Trophoblast cell (in vitro differentiated cells and primary cell): ENCODE data around the gene ZXDC.

ENCODE experiments used
- DNase-seq, 2 donors: peaks; one replicate each; pipeline ENCODE4 v3.0.0-alpha.2; 2016
- H2AFZ ChIP-seq: 2 replicates; pipeline ENCODE4 v1.6.1; 2013; ENCODE audit warnings: low read length, moderate library complexity, mild to moderate bottlenecking; ENCODE audit not compliant: insufficient read depth, poor library complexity
- H2AK5ac ChIP-seq: 2 replicates; pipeline ENCODE4 v1.6.1; 2013; ENCODE audit warnings: mild to moderate bottlenecking, low read length
- H2BK120ac ChIP-seq: 2 replicates; pipeline ENCODE4 v1.6.1; 2013; ENCODE audit warnings: low read length, mild to moderate bottlenecking, moderate library complexity; ENCODE audit not compliant: insufficient read depth, poor library complexity
- H2BK12ac ChIP-seq: 2 replicates; pipeline ENCODE4 v1.6.1; 2013; ENCODE audit warnings: mild to moderate bottlenecking, low read length, moderate library complexity
- H2BK5ac ChIP-seq: 2 replicates; pipeline ENCODE4 v1.6.1; 2013; ENCODE audit warnings: low read length, low read depth, moderate library complexity, mild to moderate bottlenecking; ENCODE audit not compliant: poor library complexity
- H3K14ac ChIP-seq: 2 replicates; pipeline ENCODE4 v1.6.1; 2013; ENCODE audit warnings: mild to moderate bottlenecking, low read length
- H3K18ac ChIP-seq: 2 replicates; pipeline ENCODE4 v1.6.1; 2013; ENCODE audit warnings: mild to moderate bottlenecking, low read length
- H3K23ac ChIP-seq: 2 replicates; pipeline ENCODE4 v1.6.1; 2013; ENCODE audit warnings: low read length
- H3K27ac ChIP-seq: 2 replicates; pipeline ENCODE4 v1.5.1; 2013; ENCODE audit warnings: low read depth, mild to moderate bottlenecking, inconsistent platforms, low read length, moderate library complexity
- H3K27me3 ChIP-seq: 2 replicates; pipeline ENCODE4 v1.6.1; 2013; ENCODE audit warnings: inconsistent platforms, mild to moderate bottlenecking, low read length, moderate library complexity; ENCODE audit not compliant: insufficient read depth
- H3K36me3 ChIP-seq, 2 experiments: 1 replicate in 1 of 2; 2 replicates in 1 of 2; pipeline ENCODE4 v1.6.1; 2013; ENCODE audit warnings: low read length in 2 of 2, mild to moderate bottlenecking in 2 of 2, moderate library complexity in 1 of 2; ENCODE audit not compliant: insufficient read depth in 2 of 2, control insufficient read depth in 1 of 2
- H3K4ac ChIP-seq: 2 replicates; pipeline ENCODE4 v1.6.1; 2013; ENCODE audit warnings: low read depth, mild to moderate bottlenecking, low read length, moderate library complexity
- H3K4me1 ChIP-seq, 2 experiments: 1 replicate in 1 of 2; 2 replicates in 1 of 2; pipeline ENCODE4 v1.6.1; 2013; ENCODE audit warnings: low read length in 2 of 2, mild to moderate bottlenecking in 2 of 2, moderate library complexity in 1 of 2; ENCODE audit not compliant: insufficient read depth in 2 of 2, control insufficient read depth in 1 of 2
- H3K4me2 ChIP-seq: 2 replicates; pipeline ENCODE4 v1.6.1; 2013; ENCODE audit warnings: inconsistent platforms, mild to moderate bottlenecking, low read length, moderate library complexity
- H3K4me3 ChIP-seq: 2 replicates; pipeline ENCODE4 v1.5.1; 2013; ENCODE audit warnings: mild to moderate bottlenecking, low read depth, low read length, inconsistent platforms
- H3K79me1 ChIP-seq: one replicate; pipeline ENCODE4 v1.6.1; 2013; ENCODE audit warnings: low read length
- H3K79me2 ChIP-seq: 2 replicates; pipeline ENCODE4 v1.6.1; 2013; ENCODE audit warnings: low read length, mild to moderate bottlenecking; ENCODE audit not compliant: control insufficient read depth, insufficient read depth, poor library complexity
- H3K9ac ChIP-seq: 2 replicates; pipeline ENCODE4 v1.6.1; 2013; ENCODE audit warnings: mild to moderate bottlenecking, low read length
- H3K9me3 ChIP-seq: 2 replicates; pipeline ENCODE4 v1.6.1; 2013; ENCODE audit warnings: low read depth, mild to moderate bottlenecking, control low read depth, inconsistent platforms, low read length; ENCODE audit not compliant: insufficient read depth
- H4K12ac ChIP-seq: 2 replicates; pipeline ENCODE4 v1.6.1; 2013; ENCODE audit warnings: low read depth, mild to moderate bottlenecking, low read length, moderate library complexity
- H4K8ac ChIP-seq: 2 replicates; pipeline ENCODE4 v1.6.1; 2013; ENCODE audit warnings: low read depth, mild to moderate bottlenecking, low read length, moderate library complexity
- H4K91ac ChIP-seq: one replicate; pipeline ENCODE4 v1.6.1; 2013; ENCODE audit warnings: low read depth, mild to moderate bottlenecking, low read length, moderate library complexity
- WGBS: extraction: QIAGEN DNeasy Blood & Tissue Kit; methylation state at CpG from one replicate; pipeline ENCODE4 v1.1.7; 2013; ENCODE audit warnings: missing lambda C conversion rate; ENCODE audit not compliant: insufficient read length, insufficient coverage; ENCODE audit errors: extremely low coverage; 5-methylcytosine and 5-hydroxymethylcytosine counted together

Gene ZXDC

DNA sequence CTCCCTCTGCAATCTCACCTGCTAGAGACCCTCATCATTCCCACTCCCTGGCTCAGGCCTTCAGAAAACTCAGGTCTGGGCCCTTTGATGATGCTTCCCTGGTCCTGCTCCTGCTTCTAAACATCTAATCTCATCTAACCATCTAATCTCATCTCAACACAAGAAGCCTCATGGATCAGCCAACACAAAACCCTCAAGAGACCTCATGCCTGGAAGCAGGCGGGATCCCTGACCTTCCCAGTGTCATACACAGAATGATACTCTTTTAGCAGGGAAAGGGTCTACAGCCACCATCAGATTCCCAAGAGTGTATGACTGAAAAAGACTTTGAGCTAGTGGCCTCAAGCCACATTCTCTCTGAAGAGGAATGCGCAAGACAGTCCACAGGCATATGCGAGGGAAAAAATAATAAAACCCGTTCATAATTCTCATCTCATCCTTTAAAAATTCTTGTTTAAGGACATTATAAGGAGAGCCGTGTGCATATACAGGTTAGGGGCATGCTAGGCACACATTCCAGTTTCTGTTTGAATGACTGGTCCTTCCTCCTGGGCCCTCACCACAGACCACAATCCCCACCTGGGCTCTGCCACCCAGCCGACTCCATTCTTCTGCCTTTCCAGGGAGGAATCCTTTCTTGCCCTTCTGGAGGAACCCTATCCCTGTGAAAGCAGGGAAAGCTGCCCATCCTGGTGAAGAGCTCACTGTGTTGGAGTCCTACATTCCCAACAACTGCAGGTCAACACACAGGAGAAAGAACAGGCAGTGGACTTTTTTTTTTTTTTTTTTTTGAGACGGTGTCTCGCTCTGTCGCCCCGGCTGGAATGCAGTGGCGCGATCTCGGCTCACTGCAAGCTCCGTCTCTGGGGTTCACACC is 2.2 kb downstream of the ZXDC start:
- no peak overlapping the region for H2BK5ac ChIP-seq
- no peak overlapping the region for H3K18ac ChIP-seq
- H4K12ac ChIP-seq, result no peak overlapping the region
- H2BK12ac ChIP-seq, result no peak overlapping the region
- H4K91ac ChIP-seq, result no peak overlapping the region
- no peak overlapping the region for H3K14ac ChIP-seq
- WGBS, result no CpG with 5 or more reads among the region's 14 CpGs
- peaks cover 13% of the 10 kb centered on the region for H3K79me2 ChIP-seq
- no peak overlapping the region for H2AFZ ChIP-seq
- peaks cover 17 to 27% of the 10 kb centered on the region in 2 experiments for H3K4me1 ChIP-seq
- no peak overlapping the region for H3K23ac ChIP-seq
- H3K79me1 ChIP-seq, result peaks cover 13% of the 10 kb centered on the region
- no peak overlapping the region for H3K4ac ChIP-seq
- H3K9me3 ChIP-seq, result no peaks in the 10 kb centered on the region
- no peak overlapping the region for H3K4me3 ChIP-seq
- H3K27ac ChIP-seq, result no peak overlapping the region
- DNase-seq, result peak in 1 of 2 donors; percentile 23
- H3K36me3 ChIP-seq, result peaks cover 19 to 22% of the 10 kb centered on the region in 2 experiments
- H2BK120ac ChIP-seq, result no peak overlapping the region
- H3K27me3 ChIP-seq, result no peaks in the 10 kb centered on the region
- no peak overlapping the region for H3K4me2 ChIP-seq
- H3K9ac ChIP-seq, result no peak overlapping the region
- H4K8ac ChIP-seq, result no peak overlapping the region
- H2AK5ac ChIP-seq, result no peak overlapping the region

DNA sequence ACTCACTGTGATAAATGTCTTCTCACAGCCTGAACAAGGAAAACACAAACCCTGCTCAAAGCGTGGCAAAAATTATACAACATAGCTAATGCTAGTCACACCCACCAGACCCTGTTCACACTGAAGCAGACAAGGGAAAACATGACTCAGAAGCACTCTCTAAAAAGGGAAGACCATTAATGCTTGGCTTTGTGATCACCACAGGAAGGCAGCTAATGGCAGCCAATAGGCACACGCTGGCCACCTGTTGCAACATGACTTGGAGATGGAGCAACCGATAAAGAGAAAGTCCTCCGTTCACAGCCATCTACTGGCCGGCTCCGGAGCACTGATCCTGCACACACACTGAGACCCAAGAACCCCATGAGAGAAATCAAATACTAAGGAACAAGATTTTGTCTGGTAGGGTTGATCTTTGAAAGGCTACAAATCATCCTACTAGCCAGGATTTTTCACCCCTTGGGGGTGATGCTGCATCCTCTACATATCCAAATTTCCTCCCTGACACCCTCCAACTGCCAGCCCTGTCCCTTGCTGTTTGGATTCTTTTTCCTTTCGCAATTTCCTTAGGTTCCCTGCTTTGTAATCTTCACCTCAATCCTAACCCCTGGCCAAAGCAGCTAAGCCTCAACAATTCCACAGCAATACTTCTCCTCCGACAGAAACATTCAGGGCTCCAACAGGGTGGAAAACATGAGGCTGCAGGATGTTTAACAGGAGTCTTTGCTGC is 3.2 kb downstream of the ZXDC start:
- WGBS, result no CpG with 5 or more reads among the region's 8 CpGs
- H2AK5ac ChIP-seq, result no peak overlapping the region
- no peaks in the 10 kb centered on the region for H3K27me3 ChIP-seq
- no peak overlapping the region for H4K12ac ChIP-seq
- no peak overlapping the region for H3K27ac ChIP-seq
- no peaks in the 10 kb centered on the region for H3K9me3 ChIP-seq
- H3K4me3 ChIP-seq, result no peak overlapping the region
- no peak overlapping the region for H2BK120ac ChIP-seq
- H3K4me2 ChIP-seq, result peak overlapping the region; percentile 29
- no peak overlapping the region for H2BK12ac ChIP-seq
- peaks cover 13% of the 10 kb centered on the region for H3K79me2 ChIP-seq
- no peak overlapping the region for H3K23ac ChIP-seq
- peaks cover 28 to 32% of the 10 kb centered on the region in 2 experiments for H3K36me3 ChIP-seq
- peak; percentile 78 to 89 for DNase-seq
- H2AFZ ChIP-seq, result no peak overlapping the region
- peaks cover 17 to 27% of the 10 kb centered on the region in 2 experiments for H3K4me1 ChIP-seq
- H4K91ac ChIP-seq, result no peak overlapping the region
- no peak overlapping the region for H2BK5ac ChIP-seq
- H3K14ac ChIP-seq, result no peak overlapping the region
- no peak overlapping the region for H3K4ac ChIP-seq
- H3K79me1 ChIP-seq, result peaks cover 13% of the 10 kb centered on the region
- H3K9ac ChIP-seq, result no peak overlapping the region
- no peak overlapping the region for H3K18ac ChIP-seq
- no peak overlapping the region for H4K8ac ChIP-seq

DNA sequence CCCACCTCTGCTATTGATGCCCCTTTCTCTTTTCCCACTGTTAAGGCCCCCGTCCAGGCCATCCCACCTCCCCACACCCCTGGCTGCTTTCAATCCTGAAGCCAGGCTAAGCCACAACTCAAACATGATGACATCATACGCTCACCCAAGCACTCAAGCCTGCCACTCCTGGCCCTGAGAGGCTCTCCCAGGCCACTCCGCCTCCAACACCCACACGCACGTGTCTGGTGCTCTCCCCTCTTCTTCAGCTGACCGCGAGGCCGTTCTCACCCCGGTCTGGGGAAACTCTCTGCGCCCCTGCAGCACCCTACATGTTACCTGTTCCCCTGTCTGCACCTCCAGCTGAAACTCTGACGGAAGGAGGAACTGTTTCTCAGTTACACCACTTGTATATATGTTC is 6.2 kb downstream of the ZXDC start:
- Histone ChIP-seq H3K23ac (no peak overlapping the region), H3K4ac (no peak overlapping the region), H2BK120ac (no peak overlapping the region), H3K36me3 (peaks cover 55 to 60% of the 10 kb centered on the region in 2 experiments), H3K18ac (no peak overlapping the region), H3K27me3 (no peaks in the 10 kb centered on the region), H4K12ac (no peak overlapping the region), H3K9me3 (no peaks in the 10 kb centered on the region), H3K4me3 (no peak overlapping the region), H2BK5ac (no peak overlapping the region), H3K79me2 (peaks cover 1% of the 10 kb centered on the region), H2BK12ac (no peak overlapping the region), H3K4me1 (peaks cover 8 to 17% of the 10 kb centered on the region in 2 experiments), H4K8ac (no peak overlapping the region), H3K27ac (no peak overlapping the region), H3K79me1 (no peaks in the 10 kb centered on the region), H3K9ac (no peak overlapping the region), H3K14ac (no peak overlapping the region), H2AK5ac (no peak overlapping the region), H4K91ac (no peak overlapping the region), H3K4me2 (no peak overlapping the region), H2AFZ (no peak overlapping the region)
- WGBS, result no CpG with 5 or more reads among the region's 11 CpGs
- DNase-seq, result no peak

DNA sequence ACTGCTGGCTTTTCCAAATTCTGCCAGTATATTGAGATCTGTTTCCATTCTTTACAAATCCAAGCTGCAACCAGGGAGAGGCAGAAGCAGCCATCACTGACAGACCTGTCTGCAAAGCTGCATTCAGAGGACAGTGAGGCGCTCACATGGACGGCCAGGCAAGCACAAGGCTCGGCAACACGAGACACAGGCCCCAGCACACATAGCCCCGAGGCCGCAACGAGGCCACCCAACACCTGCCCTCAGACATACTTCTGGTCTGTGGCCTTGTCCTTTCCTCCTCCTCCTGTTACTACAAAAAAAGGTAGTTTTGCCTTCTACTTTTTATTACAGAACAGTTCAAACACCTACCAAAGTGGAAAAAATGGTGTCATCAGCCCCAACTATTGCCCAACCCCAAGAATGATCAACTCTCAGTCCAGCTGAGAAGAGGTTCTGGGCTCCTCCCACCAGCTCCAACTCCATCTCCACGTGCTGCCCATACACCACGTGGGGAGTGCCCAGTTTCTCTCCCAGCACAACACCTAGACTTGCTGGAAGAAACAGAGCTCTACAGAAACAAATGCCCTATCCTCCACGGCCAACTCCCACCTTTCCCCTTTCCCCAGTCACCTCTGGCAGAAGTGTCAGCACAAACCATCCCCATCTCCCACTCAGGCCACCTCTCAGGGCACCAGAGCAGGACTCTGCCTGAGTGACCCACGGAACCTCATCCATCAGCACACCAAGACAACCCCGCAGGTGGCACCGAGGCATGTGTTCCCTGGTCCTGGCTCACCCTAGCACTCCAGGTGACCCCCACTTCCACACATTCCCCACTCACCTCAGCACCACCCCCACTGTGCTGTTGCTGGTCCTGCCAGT is 7.4 kb downstream of the ZXDC start:
- H4K12ac ChIP-seq, result no peak overlapping the region
- H4K91ac ChIP-seq, result no peak overlapping the region
- H3K23ac ChIP-seq, result no peak overlapping the region
- H3K4me3 ChIP-seq, result no peak overlapping the region
- DNase-seq, result no peak
- H3K4me1 ChIP-seq, result peaks cover 5 to 9% of the 10 kb centered on the region in 2 experiments
- H3K18ac ChIP-seq, result no peak overlapping the region
- no peak overlapping the region for H3K9ac ChIP-seq
- no CpG with 5 or more reads among the region's 13 CpGs for WGBS
- no peak overlapping the region for H3K4ac ChIP-seq
- H3K27ac ChIP-seq, result no peak overlapping the region
- no peak overlapping the region for H3K14ac ChIP-seq
- H4K8ac ChIP-seq, result no peak overlapping the region
- H3K27me3 ChIP-seq, result no peaks in the 10 kb centered on the region
- no peaks in the 10 kb centered on the region for H3K9me3 ChIP-seq
- no peak overlapping the region for H2BK5ac ChIP-seq
- no peak overlapping the region for H2BK12ac ChIP-seq
- H3K36me3 ChIP-seq, result peaks cover 61 to 67% of the 10 kb centered on the region in 2 experiments
- no peak overlapping the region for H2AK5ac ChIP-seq
- H3K4me2 ChIP-seq, result no peak overlapping the region
- no peak overlapping the region for H2BK120ac ChIP-seq
- no peak overlapping the region for H2AFZ ChIP-seq
- no peaks in the 10 kb centered on the region for H3K79me2 ChIP-seq
- H3K79me1 ChIP-seq, result no peaks in the 10 kb centered on the region
